IMR-90 (cell line): ENCODE data around the gene NDUFAF4. TPM values are rescaled to one million over a fixed set of nuclear protein-coding genes. Genes with fewer than 3 reads are reported as not detected.

ENCODE experiments used
- ATAC-seq: fragments of 200-7000 bp; cut with Tn5 transposase; 2 replicates; pipeline ENCODE4 v1.9.1; 2020; ENCODE audit warnings: low read depth, mild to moderate bottlenecking, moderate library complexity
- BruUV-seq: library from RNA; stranded (reverse); fragments of 400-500 nt; replicated peaks from 2 replicates; lab custom pipeline; 2021; lab: Mats Ljungman, UMichigan
- CTCF ChIA-PET: fragments of 300-600 bp; formaldehyde crosslinking; extraction: SDS; loops from one replicate; lab custom pipeline; 2021; ENCODE audit warnings: antibody characterized with exemption; lab: Yijun Ruan, JAX
- POLR2A ChIA-PET: fragments of 300-600 bp; sonication (Branson Sonifier 250); formaldehyde crosslinking; loops from one replicate; lab custom pipeline; 2022; ENCODE audit warnings: antibody characterized with exemption; ENCODE audit not compliant: unreplicated experiment; lab: Charles Lee
- DNase-seq: peaks from one replicate; pipeline ENCODE4 v3.0.0; 2013
- H2AFZ ChIP-seq: replicated peaks from 2 replicates; pipeline ENCODE3; 2013; ENCODE audit warnings: low read length, mild to moderate bottlenecking; ENCODE audit not compliant: poor library complexity
- H2AK5ac ChIP-seq: 2 replicates; pipeline ENCODE4 v1.6.1; 2013; ENCODE audit warnings: low read depth, low read length, inconsistent platforms
- H2AK9ac ChIP-seq: replicated peaks from 2 replicates; pipeline ENCODE3; 2013; ENCODE audit warnings: mild to moderate bottlenecking, low read depth, low read length, moderate library complexity; ENCODE audit not compliant: poor library complexity
- H2BK120ac ChIP-seq: 2 replicates; pipeline ENCODE4 v1.6.1; 2013; ENCODE audit warnings: low read depth, low read length, inconsistent platforms
- H2BK15ac ChIP-seq: 3 replicates; pipeline ENCODE4 v1.6.1; 2013; ENCODE audit warnings: low read depth, low read length, inconsistent platforms
- H2BK20ac ChIP-seq: 2 replicates; pipeline ENCODE4 v1.6.1; 2013; ENCODE audit warnings: low read depth, mild to moderate bottlenecking, inconsistent platforms, low read length, moderate library complexity
- H2BK5ac ChIP-seq: 2 replicates; pipeline ENCODE4 v1.6.1; 2013; ENCODE audit warnings: mild to moderate bottlenecking, low read depth, low read length, inconsistent platforms; ENCODE audit not compliant: poor library complexity, severe bottlenecking
- H3K14ac ChIP-seq: replicated peaks from 2 replicates; pipeline ENCODE4 v1.6.1; 2013; ENCODE audit warnings: low read depth, low read length, inconsistent platforms
- H3K18ac ChIP-seq: 2 replicates; pipeline ENCODE4 v1.6.1; 2013; ENCODE audit warnings: low read depth, low read length, control low read depth
- H3K23ac ChIP-seq: 2 replicates; pipeline ENCODE4 v1.6.1; 2013; ENCODE audit warnings: low read depth, low read length, inconsistent platforms
- H3K27ac ChIP-seq: 2 replicates; pipeline ENCODE4 v1.5.1; 2013; ENCODE audit warnings: mild to moderate bottlenecking, control low read depth, low read length; ENCODE audit not compliant: insufficient read depth
- H3K27me3 ChIP-seq: 2 replicates; pipeline ENCODE4 v1.6.1; 2013; ENCODE audit warnings: low read length; ENCODE audit not compliant: control insufficient read depth, insufficient read depth
- H3K36me3 ChIP-seq: 2 replicates; pipeline ENCODE4 v1.6.1; 2013; ENCODE audit warnings: low read length, mixed read lengths; ENCODE audit not compliant: control insufficient read depth, insufficient read depth
- H3K4ac ChIP-seq: 2 replicates; pipeline ENCODE4 v1.6.1; 2013; ENCODE audit warnings: low read depth, low read length, inconsistent platforms
- H3K4me1 ChIP-seq: 2 replicates; pipeline ENCODE4 v1.6.1; 2013; ENCODE audit warnings: low read length, mixed read lengths; ENCODE audit not compliant: control insufficient read depth, insufficient read depth
- H3K4me2 ChIP-seq: 2 replicates; pipeline ENCODE4 v1.6.1; 2013; ENCODE audit warnings: low read depth, mild to moderate bottlenecking, control low read depth, low read length, moderate library complexity
- H3K4me3 ChIP-seq: 2 replicates; pipeline ENCODE4 v1.5.1; 2013; ENCODE audit warnings: low read depth, mild to moderate bottlenecking, control low read depth, low read length, moderate library complexity; ENCODE audit not compliant: insufficient read depth
- H3K56ac ChIP-seq: 2 replicates; pipeline ENCODE4 v1.6.1; 2013; ENCODE audit warnings: low read length, inconsistent platforms; ENCODE audit not compliant: insufficient read depth; ENCODE audit errors: extremely low read depth
- H3K79me1 ChIP-seq, 2 experiments: 2 replicates each; pipeline ENCODE4 v1.6.1; 2013; ENCODE audit warnings: low read length in 2 of 2, inconsistent platforms in 1 of 2, low read depth in 1 of 2
- H3K9ac ChIP-seq: 2 replicates; pipeline ENCODE4 v1.6.1; 2013; ENCODE audit warnings: low read depth, low read length, control low read depth
- H3K9me1 ChIP-seq: 2 replicates; pipeline ENCODE4 v1.6.1; 2013; ENCODE audit warnings: low read length, inconsistent platforms; ENCODE audit not compliant: insufficient read depth
- H3K9me3 ChIP-seq: 2 replicates; pipeline ENCODE4 v1.6.1; 2013; ENCODE audit warnings: low read length; ENCODE audit not compliant: control insufficient read depth, insufficient read depth
- H4K20me1 ChIP-seq: 2 replicates; pipeline ENCODE4 v1.6.1; 2013; ENCODE audit warnings: low read length, inconsistent platforms; ENCODE audit not compliant: insufficient read depth
- H4K5ac ChIP-seq: 2 replicates; pipeline ENCODE4 v1.6.1; 2013; ENCODE audit warnings: mild to moderate bottlenecking, low read depth, low read length, control low read depth
- H4K8ac ChIP-seq, 2 experiments: 2 replicates each; pipeline ENCODE4 v1.6.1; 2013; ENCODE audit warnings: low read depth in 2 of 2, low read length in 2 of 2, control low read depth in 1 of 2, inconsistent platforms in 1 of 2
- H4K91ac ChIP-seq: 2 replicates; pipeline ENCODE4 v1.6.1; 2013; ENCODE audit warnings: low read depth, low read length, inconsistent platforms; ENCODE audit not compliant: insufficient read depth
- BHLHE40 ChIP-seq: fragments of 150-350 bp; IDR thresholded peaks from 2 replicates; pipeline ENCODE4 v1.6.1; 2016; ENCODE audit warnings: mild to moderate bottlenecking, low read depth, low read length
- CEBPB ChIP-seq: IDR thresholded peaks from 2 replicates; pipeline ENCODE4 v1.6.1; 2012; ENCODE audit warnings: low read depth, low read length, improper control_type of control experiment
- CHD1 ChIP-seq: IDR thresholded peaks from 2 replicates; pipeline ENCODE4 v1.6.1; 2012; ENCODE audit warnings: low read depth, low read length, improper control_type of control experiment
- CTCF ChIP-seq: conservative IDR thresholded peaks from 2 replicates; pipeline ENCODE4 v1.5.1; 2012; ENCODE audit warnings: mild to moderate bottlenecking, low read depth, low read length, improper control_type of control experiment
- ELK1 ChIP-seq: fragments of 150-350 bp; IDR thresholded peaks from 2 replicates; pipeline ENCODE4 v1.6.1; 2016; ENCODE audit warnings: low read depth, mild to moderate bottlenecking, low read length, moderate library complexity, borderline replicate concordance
- MXI1 ChIP-seq: IDR thresholded peaks from 2 replicates; pipeline ENCODE4 v1.6.1; 2012; ENCODE audit warnings: low read depth, mild to moderate bottlenecking, low read length, moderate library complexity, borderline replicate concordance
- NFE2L2 ChIP-seq: fragments of 150-350 bp; IDR thresholded peaks from 2 replicates; pipeline ENCODE4 v1.6.1; 2016; ENCODE audit warnings: low read depth, mild to moderate bottlenecking, low read length
- POLR2A ChIP-seq: IDR thresholded peaks from 2 replicates; pipeline ENCODE4 v1.6.1; 2012; ENCODE audit warnings: mild to moderate bottlenecking, low read depth, low read length
- RAD21 ChIP-seq: IDR thresholded peaks from 2 replicates; pipeline ENCODE4 v1.6.1; 2012; ENCODE audit warnings: low read length, improper control_type of control experiment
- RFX5 ChIP-seq: IDR thresholded peaks from 2 replicates; pipeline ENCODE4 v1.8.0; 2012; ENCODE audit warnings: low read depth, mild to moderate bottlenecking, low read length, moderate library complexity
- USF2 ChIP-seq: fragments of 150-350 bp; IDR thresholded peaks from 2 replicates; pipeline ENCODE4 v1.6.1; 2017; ENCODE audit warnings: mild to moderate bottlenecking, antibody characterized with exemption, low read length, low read depth
- WGBS, 2 experiments: methylation state at CpG; one replicate each; pipeline versions ENCODE4 v1.1.5 to v1.1.7; 2013; ENCODE audit warnings: missing lambda C conversion rate in 2 of 2; ENCODE audit not compliant: insufficient read length in 1 of 2; ENCODE audit errors: extremely low coverage in 2 of 2; 5-methylcytosine and 5-hydroxymethylcytosine counted together
- dilution Hi-C: fragments of 300-500 bp; cut with HindIII; formaldehyde crosslinking; loops from one replicate; pipeline ENCODE4 v1.14.3; 2018; ENCODE audit warnings: low sequenced_read_pairs; ENCODE audit not compliant: unreplicated experiment
- in situ Hi-C: fragments of 300-500 bp; cut with MboI; formaldehyde crosslinking; loops from 3 replicates; pipeline ENCODE4 v1.14.3; 2019; ENCODE audit warnings: low sequenced_read_pairs, inconsistent platforms, mixed read lengths
- intact Hi-C: fragments of 100-400 bp; cut with micrococcal nuclease; formaldehyde crosslinking; loops from 2 replicates; pipeline ENCODE4 v1.10.0; 2022
- polyA plus RNA-seq, 3 experiments: library from polyadenylated mRNA; depleted of rRNA; stranded (reverse); fragments of >200 nt; gene quantifications; 2 replicates each; pipeline ENCODE4 v1.2.3, GENCODE V29; 2012; ENCODE audit warnings: low replicate concordance in 1 of 3
- total RNA-seq: library from RNA; depleted of rRNA; stranded (reverse); fragments of >200 nt; gene quantifications from 2 replicates; pipeline ENCODE4 v1.2.3, GENCODE V29; 2012

Gene NDUFAF4
- total and polyA plus RNA-seq, 2 of the 4 experiments (the other 2 are of a cell fraction): 6.3 to 13.4 TPM

- peak; percentile 94 for TF ChIP-seq MXI1
Measured at GRCh38 chr6:96897396-96898240, at the start of gene NDUFAF4 (continued).

GRCh38 chr6:96947055-96947454 lies 49.4 kb upstream of the NDUFAF4 start:
- Histone ChIP-seq H3K56ac (no peak overlapping the region), H3K27me3 (no peaks in the 10 kb centered on the region), H3K4me1 (no peaks in the 10 kb centered on the region), H2BK15ac (no peak overlapping the region), H3K23ac (no peak overlapping the region), H4K20me1 (no peaks in the 10 kb centered on the region), H2AK5ac (no peak overlapping the region), H3K79me1 (no peaks in the 10 kb centered on the region), H3K9ac (no peak overlapping the region), H3K14ac (no peak overlapping the region), H3K9me3 (no peaks in the 10 kb centered on the region), H4K8ac (no peak overlapping the region), H2AK9ac (no peak overlapping the region), H2BK120ac (no peak overlapping the region), H3K4ac (no peak overlapping the region), H3K18ac (no peak overlapping the region), H3K4me2 (no peak overlapping the region), H2BK5ac (no peak overlapping the region), H2AFZ (no peak overlapping the region), H3K36me3 (no peaks in the 10 kb centered on the region), H4K91ac (no peak overlapping the region), H3K4me3 (no peak overlapping the region), H4K5ac (no peak overlapping the region), H2BK20ac (no peak overlapping the region), H3K27ac (no peak overlapping the region), H3K9me1 (no peaks in the 10 kb centered on the region)
- WGBS, 2 experiments: no CpG with 5 or more reads among the region's 3 CpGs
- ChIA-PET POLR2A (no interaction called here), CTCF (no interaction called here)
- TF ChIP-seq CHD1: no peak
- TF ChIP-seq MXI1: no peak
- TF ChIP-seq RAD21: no peak
- TF ChIP-seq BHLHE40: no peak
- no peak for TF ChIP-seq CTCF
- no peak for TF ChIP-seq ELK1
- TF ChIP-seq RFX5: no peak
- no peak for TF ChIP-seq NFE2L2
- TF ChIP-seq POLR2A: no peak
- no peak for TF ChIP-seq USF2
- TF ChIP-seq CEBPB: no peak
- DNase-seq (no peak), ATAC-seq (no peak)
- dilution Hi-C loops (no loop called here), intact Hi-C loops (no loop called here), in situ Hi-C loops (no loop called here)
- no TSS peak for BruUV-seq
